Activated naive CD4-positive, alpha-beta T cell treated with anti-CD3 and anti-CD28 coated beads, Interleukin-2, amount 50 U/mL, for 16 hours (primary cell): ENCODE results near the gene GATAD1.
"Not testable (repeated sequence)": the region's sequence is repeated elsewhere in the genome, so short reads cannot be mapped to it uniquely, and the experiment has no call there.

Experiments used
- DNase-seq: peaks from one replicate; pipeline ENCODE4 v3.0.0-alpha.2; 2020

Gene GATAD1

GRCh38 chr7:92437956-92438491, 9.3 kb upstream of the GATAD1 start:
- DNase-seq = no peak

GRCh38 chr7:92442720-92443119, 4.6 kb upstream of the GATAD1 start:
- DNase-seq = not testable (repeated sequence)

- DNase-seq = no peak
Observed at GRCh38 chr7:92446869-92447344, 375 bp upstream of the GATAD1 start.

GRCh38 chr7:92448205-92448747, 994 bp downstream of the GATAD1 start:
- peak; percentile 61 for DNase-seq

GRCh38 chr7:92451645-92452044, 4.4 kb downstream of the GATAD1 start:
- no peak for DNase-seq

- no peak for DNase-seq
Observed at GRCh38 chr7:92456236-92456635, 9.0 kb downstream of the GATAD1 start.

- DNase-seq = no peak
Observed at GRCh38 chr7:92460109-92460508, 12.8 kb downstream of the GATAD1 start.

GRCh38 chr7:92460510-92460909, 13.2 kb downstream of the GATAD1 start:
- no peak for DNase-seq

GRCh38 chr7:92461027-92462003, 14.0 kb downstream of the GATAD1 start:
- peak; percentile 20 for DNase-seq

- no peak for DNase-seq
Observed at GRCh38 chr7:92462560-92462959, 15.3 kb downstream of the GATAD1 start.

GRCh38 chr7:92464515-92464914, 17.2 kb downstream of the GATAD1 start:
- DNase-seq = no peak

GRCh38 chr7:92466682-92467081, 19.4 kb downstream of the GATAD1 start:
- DNase-seq = no peak

GRCh38 chr7:92468589-92468988, 21.3 kb downstream of the GATAD1 start:
- DNase-seq = not testable (repeated sequence)

GRCh38 chr7:92473989-92474388, 26.7 kb downstream of the GATAD1 start:
- not testable (repeated sequence) for DNase-seq

- DNase-seq = not testable (repeated sequence)
Observed at GRCh38 chr7:92475261-92475770, 28.0 kb downstream of the GATAD1 start.

GRCh38 chr7:92475851-92476590, 28.7 kb downstream of the GATAD1 start:
- DNase-seq = not testable (repeated sequence)

GRCh38 chr7:92477681-92478080, 30.4 kb downstream of the GATAD1 start, which contains the start of gene ERVW-1:
ERVW-1 (minus strand) TSS chr7:92477946; CDS start chr7:92470381, 7,565 bp downstream.
- DNase-seq = not testable (repeated sequence)

GRCh38 chr7:92478095-92478494, 30.8 kb downstream of the GATAD1 start:
- DNase-seq = no peak

- DNase-seq = no peak
Observed at GRCh38 chr7:92478711-92479110, 31.4 kb downstream of the GATAD1 start.

GRCh38 chr7:92479146-92479545, 31.9 kb downstream of the GATAD1 start:
- not testable (repeated sequence) for DNase-seq

GRCh38 chr7:92483624-92484023, 36.3 kb downstream of the GATAD1 start:
- DNase-seq = not testable (repeated sequence)

GRCh38 chr7:92484226-92484625, 36.9 kb downstream of the GATAD1 start:
- not testable (repeated sequence) for DNase-seq
